Measurements from ENCODE around the gene CAMK1D. TPM values are rescaled to one million over a fixed set of nuclear protein-coding genes. Genes with fewer than 3 reads are reported as not detected.

CAMK1D gene
- total RNA-seq, 2 donors from 2014 or later = 4.5 to 7.8 TPM

- H3K9me3 Mint-ChIP-seq = peaks cover 3% of the 10 kb centered on the region
- no peaks in the 10 kb centered on the region for H3K9me3 ChIP-seq (ENCODE audit: control insufficient read depth, low read length)
- H3K9ac ChIP-seq (ENCODE audit: extremely low read depth, low read length, poor library complexity, severe bottlenecking) = no peak overlapping the region
- no peak overlapping the region for H3K4me3 Mint-ChIP-seq
- H3K4me1 ChIP-seq (ENCODE audit: control insufficient read depth, insufficient read depth, low read length) = peaks cover 3% of the 10 kb centered on the region
- 90 to 100% methylated on average over 1 to 4 of the region's 4 CpGs for WGBS, 2 experiments (ENCODE audit: insufficient coverage in 1 of 2, insufficient read length in 1 of 2)
- no peak overlapping the region for H3K27ac ChIP-seq (ENCODE audit: low read depth, low read length)
- no peak overlapping the region for H3K4me3 ChIP-seq (ENCODE audit: low read length)
- TF ChIP-seq CTCF (conservative IDR thresholded peaks at IDR 0.05) = no peak
- no peaks in the 10 kb centered on the region for H3K36me3 ChIP-seq (ENCODE audit: control insufficient read depth, insufficient read depth, low read length)
- H3K27me3 Mint-ChIP-seq (ENCODE audit: insufficient read depth) = no peaks in the 10 kb centered on the region
- H3K4me1 Mint-ChIP-seq = peaks cover 13% of the 10 kb centered on the region
- H3K27ac Mint-ChIP-seq = no peak overlapping the region
- no peak for DNase-seq
- no peaks in the 10 kb centered on the region for H3K36me3 Mint-ChIP-seq (ENCODE audit: low read depth)
- H3K27me3 ChIP-seq (ENCODE audit: control insufficient read depth, insufficient read depth, low read length, poor library complexity, severe bottlenecking) = no peaks in the 10 kb centered on the region
These were observed 237.4 kb downstream of the CAMK1D start for GRCh38 chr10:12586741-12587140.

- no peaks in the 10 kb centered on the region for H3K9me3 ChIP-seq (ENCODE audit: control insufficient read depth, low read length)
- H3K27me3 Mint-ChIP-seq (ENCODE audit: insufficient read depth) = no peaks in the 10 kb centered on the region
- H3K9me3 Mint-ChIP-seq = peaks cover 2% of the 10 kb centered on the region
- H3K4me1 Mint-ChIP-seq = peaks cover 13% of the 10 kb centered on the region
- no peaks in the 10 kb centered on the region for H3K36me3 ChIP-seq (ENCODE audit: control insufficient read depth, insufficient read depth, low read length)
- H3K36me3 Mint-ChIP-seq (ENCODE audit: low read depth) = no peaks in the 10 kb centered on the region
- 95 to 96% methylated on average over 4 of the region's 4 CpGs for WGBS, 2 experiments (ENCODE audit: insufficient coverage in 1 of 2, insufficient read length in 1 of 2)
- H3K4me3 Mint-ChIP-seq = no peak overlapping the region
- no peak overlapping the region for H3K9ac ChIP-seq (ENCODE audit: extremely low read depth, low read length, poor library complexity, severe bottlenecking)
- peaks cover 3% of the 10 kb centered on the region for H3K4me1 ChIP-seq (ENCODE audit: control insufficient read depth, insufficient read depth, low read length)
- H3K27ac Mint-ChIP-seq = no peak overlapping the region
- DNase-seq = no peak
- H3K27ac ChIP-seq (ENCODE audit: low read depth, low read length) = no peak overlapping the region
- no peak for TF ChIP-seq CTCF (conservative IDR thresholded peaks at IDR 0.05)
- H3K27me3 ChIP-seq (ENCODE audit: control insufficient read depth, insufficient read depth, low read length, poor library complexity, severe bottlenecking) = no peaks in the 10 kb centered on the region
- H3K4me3 ChIP-seq (ENCODE audit: low read length) = no peak overlapping the region
These were observed 238.1 kb downstream of the CAMK1D start for GRCh38 chr10:12587451-12587888.

GRCh38 chr10:12588091-12588860, 238.9 kb downstream of the CAMK1D start:
- Histone ChIP-seq H3K4me1 (ENCODE audit: control insufficient read depth, insufficient read depth, low read length) (peaks cover 3% of the 10 kb centered on the region), H3K4me3 (ENCODE audit: low read length) (no peak overlapping the region), H3K9ac (ENCODE audit: extremely low read depth, low read length, poor library complexity, severe bottlenecking) (no peak overlapping the region), H3K27me3 (ENCODE audit: control insufficient read depth, insufficient read depth, low read length, poor library complexity, severe bottlenecking) (no peaks in the 10 kb centered on the region), H3K27ac (ENCODE audit: low read depth, low read length) (no peak overlapping the region), H3K9me3 (ENCODE audit: control insufficient read depth, low read length) (no peaks in the 10 kb centered on the region), H3K36me3 (ENCODE audit: control insufficient read depth, insufficient read depth, low read length) (no peaks in the 10 kb centered on the region)
- no peak for DNase-seq
- WGBS, 2 experiments (ENCODE audit: insufficient coverage in 1 of 2, insufficient read length in 1 of 2) = 88 to 90% methylated on average over 8 to 12 of the region's 12 CpGs
- Mint-ChIP-seq H3K9me3 (peaks cover 2% of the 10 kb centered on the region), H3K27me3 (ENCODE audit: insufficient read depth) (no peaks in the 10 kb centered on the region), H3K36me3 (ENCODE audit: low read depth) (no peaks in the 10 kb centered on the region), H3K4me1 (peaks cover 13% of the 10 kb centered on the region), H3K27ac (no peak overlapping the region), H3K4me3 (no peak overlapping the region)
- TF ChIP-seq CTCF (conservative IDR thresholded peaks at IDR 0.05) = no peak

Data from endodermal cell (in vitro differentiated cells).